GM18867 (cell line): ENCODE measurements around the gene CBFA2T2.
A peak's percentile ranks its signal among the peaks of the same experiment; 100 is the strongest.

ENCODE experiments used
- ATAC-seq: cut with Tn5 transposase; IDR thresholded peaks from one replicate; pipeline ENCODE4 v1.9.1; 2021; ENCODE audit warnings: mild to moderate bottlenecking, moderate library complexity; ENCODE audit not compliant: unreplicated experiment

Gene CBFA2T2

DNA sequence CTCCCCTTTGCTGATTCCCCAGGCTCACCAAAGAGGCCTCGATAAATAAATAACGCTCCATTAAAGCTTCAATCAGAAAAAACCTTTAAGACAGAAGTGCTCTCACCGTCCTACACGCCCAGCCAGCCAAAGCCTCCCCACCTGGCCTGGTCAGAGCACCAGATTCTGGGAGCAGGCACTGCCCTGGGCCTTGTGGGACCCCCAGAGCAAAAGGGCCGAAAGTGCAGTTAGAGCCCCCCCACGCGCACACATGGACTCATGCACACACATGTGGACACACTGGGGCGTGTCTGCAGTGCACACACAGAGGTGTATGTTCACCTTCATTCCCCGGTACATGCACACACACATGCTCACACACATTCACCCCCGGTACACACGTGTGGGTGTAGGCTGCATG lies 186.2 kb downstream of the CBFA2T2 start:
- ATAC-seq = no peak

DNA sequence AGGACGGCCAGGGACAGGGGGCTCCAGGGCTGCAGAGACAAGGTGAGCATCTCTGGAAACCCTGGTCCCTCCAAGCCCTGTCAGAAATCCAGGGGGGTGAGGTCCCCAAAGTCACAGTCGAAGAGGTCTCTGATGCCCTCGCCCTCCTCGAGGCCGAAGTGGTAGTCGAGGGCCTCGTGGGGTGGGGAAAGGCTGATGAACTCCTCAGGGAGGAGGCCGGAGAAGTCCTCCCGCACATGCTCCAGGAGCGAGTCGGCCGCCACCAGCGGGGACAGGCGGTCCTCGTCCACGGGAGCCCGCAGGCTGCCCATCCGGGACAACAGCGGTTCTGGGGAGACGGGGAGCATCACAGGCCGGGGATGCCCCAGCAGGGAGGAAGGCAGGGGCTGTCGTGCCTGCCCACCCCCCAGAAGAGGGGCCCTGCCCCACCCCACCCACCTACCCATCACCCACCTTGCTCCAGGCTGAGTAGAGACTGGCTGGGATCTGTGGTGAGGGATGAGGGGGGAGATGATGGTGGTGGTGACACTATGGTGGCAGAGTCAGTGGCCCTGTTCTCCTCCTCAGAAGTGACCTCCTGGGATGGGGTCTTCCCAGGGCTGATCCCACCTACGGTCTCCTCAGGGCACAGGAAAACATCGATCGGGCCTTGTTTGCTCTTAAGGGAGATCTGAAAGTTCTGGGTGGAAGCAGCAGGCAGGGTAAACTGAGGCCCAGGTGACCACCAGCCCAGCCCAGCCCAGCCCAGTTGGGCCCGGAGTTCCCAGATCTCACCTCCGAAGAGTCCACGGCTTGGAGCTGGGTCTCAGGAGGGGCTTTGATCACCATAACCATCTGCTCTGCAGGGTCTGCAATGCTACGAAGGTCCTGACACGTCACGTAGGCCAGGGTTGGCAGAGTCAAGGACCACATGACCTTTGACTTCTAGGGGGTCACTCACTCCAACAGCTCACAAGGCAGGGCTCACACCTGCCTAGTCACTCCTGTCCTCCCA lies 187.1 kb downstream of the CBFA2T2 start:
- ATAC-seq = no peak

DNA sequence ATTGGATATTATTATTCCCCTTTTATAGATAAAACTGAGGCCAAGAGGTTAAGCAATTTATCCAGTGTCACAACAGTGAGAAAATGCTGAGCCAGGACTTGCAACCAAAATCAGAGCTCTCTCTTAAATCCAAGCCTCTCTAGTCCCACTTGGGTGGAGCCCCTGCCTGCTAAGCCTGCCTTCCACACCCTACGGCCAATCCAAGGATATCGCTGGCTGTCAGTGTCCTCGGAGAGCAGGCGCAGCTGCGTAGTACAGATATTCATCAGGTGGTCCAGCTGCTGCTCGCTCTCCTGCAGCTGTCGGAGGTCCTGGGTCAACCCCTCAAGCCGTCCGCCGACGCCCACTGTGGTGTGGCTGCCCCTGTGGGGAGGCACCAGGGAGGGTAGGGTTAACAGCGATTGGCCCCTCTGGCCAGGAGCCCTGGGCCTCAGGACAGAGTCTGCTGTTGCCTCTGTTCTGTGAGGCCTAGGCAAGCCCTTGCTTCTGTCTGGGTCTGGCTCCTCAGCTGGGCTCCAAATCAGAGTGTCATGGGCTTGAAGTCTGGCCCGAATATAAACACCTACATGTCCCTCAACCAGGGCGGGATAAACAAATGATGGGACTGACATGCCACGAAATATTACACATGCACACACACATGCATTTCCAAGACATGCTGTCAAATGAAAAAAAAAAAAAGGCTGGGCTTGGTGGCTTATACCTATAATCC lies 188.3 kb downstream of the CBFA2T2 start:
- no peak for ATAC-seq

DNA sequence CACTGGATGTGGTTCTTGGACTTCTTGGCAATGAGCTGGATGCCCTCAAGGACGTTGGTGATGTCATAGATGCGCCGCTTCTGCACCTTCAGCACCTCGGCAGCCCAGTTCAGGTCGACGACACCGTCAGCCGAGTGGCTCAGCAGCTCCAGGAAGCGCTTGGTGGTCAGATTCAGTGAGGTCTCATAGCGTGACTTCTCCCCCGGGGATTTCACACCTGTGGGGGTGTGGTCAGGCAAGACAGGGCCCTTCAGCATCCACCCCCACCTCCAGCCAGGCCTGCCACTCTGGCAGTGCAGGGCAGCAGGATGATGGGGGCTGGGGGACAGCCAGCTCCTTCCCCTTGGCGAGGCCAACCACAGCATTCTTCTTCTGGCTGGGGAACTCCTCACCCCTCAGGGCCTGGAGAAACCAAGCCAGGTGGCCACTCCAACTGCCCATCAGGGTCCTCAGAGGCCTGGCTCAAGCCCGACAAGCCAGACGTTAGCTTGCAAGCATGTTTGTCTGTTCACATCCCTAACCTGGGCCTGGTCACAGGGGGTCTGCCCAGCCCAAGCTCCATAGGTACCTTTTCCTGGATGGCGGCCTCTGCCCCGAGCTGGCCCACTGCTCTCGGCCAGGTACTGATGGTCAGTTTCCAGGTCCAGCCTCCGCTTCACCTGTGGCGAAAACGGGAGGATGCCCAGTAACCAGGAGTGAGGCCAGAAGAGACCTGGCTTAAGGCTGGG lies 190.0 kb downstream of the CBFA2T2 start:
- ATAC-seq = peak; percentile 58

DNA sequence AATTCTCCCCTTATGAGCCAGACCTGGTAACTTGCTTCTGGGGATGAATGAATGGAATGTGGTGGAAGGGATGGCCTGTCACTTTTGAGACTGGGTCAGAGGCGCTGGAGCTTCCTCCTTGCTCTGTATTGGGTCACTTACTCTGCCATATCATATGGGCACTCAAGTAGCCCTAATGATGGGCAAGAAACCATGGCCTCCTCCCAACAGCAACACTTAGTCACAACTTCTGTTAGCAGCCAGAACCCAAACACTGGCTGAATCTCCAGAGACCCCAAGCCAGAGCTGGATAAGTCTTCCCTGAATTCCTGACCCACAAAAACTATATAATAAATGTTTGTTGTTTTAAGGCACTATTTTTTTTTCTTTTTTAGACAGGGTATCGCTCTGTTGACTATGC lies 190.8 kb downstream of the CBFA2T2 start:
- ATAC-seq = no peak

DNA sequence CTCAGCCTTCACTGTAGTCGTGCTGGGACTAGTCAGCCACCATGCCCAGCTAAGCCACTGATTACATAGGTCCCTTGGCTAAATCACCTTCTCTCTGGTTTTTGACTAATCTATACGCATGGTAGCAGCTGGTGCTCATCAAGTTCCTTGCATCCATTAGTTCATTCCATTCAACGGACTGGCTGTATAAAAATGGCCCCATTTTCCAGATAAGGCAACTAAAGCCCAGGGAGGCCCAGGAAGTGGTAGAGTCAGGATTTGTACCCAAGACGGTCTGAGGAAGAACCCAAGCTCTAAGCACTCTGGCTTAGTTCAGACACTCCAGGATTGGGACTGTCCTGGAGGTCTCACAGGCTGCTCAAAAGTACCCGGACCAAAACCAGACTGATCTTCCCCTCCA lies 191.4 kb downstream of the CBFA2T2 start:
- no peak for ATAC-seq

DNA sequence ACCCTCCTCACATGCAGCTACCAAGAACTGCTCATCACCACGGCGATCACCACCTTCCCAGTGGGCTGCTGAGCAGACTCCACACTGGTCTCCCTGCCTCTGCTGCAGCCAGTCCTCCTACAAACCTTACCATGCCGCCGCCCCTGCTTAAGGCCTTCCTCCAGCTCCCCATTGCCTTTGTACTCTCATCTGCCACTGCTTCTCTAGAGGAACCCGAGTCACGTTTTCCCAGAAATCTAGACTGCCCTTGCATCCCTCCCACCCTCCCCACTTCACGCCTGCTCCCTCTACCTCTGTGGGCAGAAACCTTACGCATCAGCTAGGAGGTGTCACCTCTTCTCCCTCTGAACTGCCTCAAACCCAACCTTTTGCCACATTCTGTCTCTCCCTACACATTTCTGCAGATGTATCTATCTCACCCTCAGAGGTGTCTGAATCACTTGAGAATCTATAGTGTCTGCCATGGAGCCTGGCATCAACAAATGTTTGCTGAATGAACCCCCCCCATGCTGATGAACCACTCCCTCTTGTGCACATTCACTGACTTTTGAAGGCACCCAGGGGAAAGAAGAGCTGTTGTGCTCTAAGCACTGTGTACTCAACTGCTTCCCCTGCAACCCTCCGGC lies 191.9 kb downstream of the CBFA2T2 start:
- ATAC-seq = no peak

DNA sequence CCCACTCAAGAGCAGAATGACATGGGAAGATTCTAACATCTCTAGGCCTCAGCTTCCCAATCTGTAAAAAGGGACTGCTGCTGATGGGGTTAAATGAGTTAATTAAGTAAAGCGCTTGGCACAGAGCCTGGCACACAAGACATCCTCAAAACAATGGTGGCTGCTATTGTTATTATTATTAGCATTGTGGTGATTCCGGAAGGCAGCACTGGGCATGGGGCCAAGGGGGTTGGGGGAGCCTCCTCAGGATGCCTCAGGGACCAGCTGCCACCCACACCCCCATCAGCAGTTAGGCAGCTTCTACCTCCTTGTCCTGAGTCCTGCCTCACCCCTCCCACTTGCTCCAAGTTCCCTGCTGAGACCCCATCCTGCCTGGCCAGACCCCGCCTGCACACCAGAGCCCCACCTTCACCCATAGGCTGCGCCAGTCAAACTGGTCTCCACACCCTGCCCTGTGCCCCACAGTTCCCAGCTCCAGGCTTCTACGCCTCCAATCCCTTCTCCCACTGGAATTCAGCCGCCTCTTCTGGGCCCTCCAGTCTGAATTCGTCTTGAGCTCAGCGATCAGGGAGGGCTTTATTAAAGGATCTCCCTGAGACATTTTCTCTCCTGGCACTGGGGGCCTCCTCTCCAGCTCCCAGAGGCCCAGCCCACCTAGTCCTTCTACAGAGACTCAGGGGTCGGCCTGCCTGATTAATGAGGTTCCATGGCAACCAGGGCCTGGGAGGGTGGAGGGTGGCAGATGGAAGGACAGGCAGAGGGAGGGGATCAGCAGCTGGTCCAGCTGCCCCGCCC lies 194.8 kb downstream of the CBFA2T2 start:
- no peak for ATAC-seq

DNA sequence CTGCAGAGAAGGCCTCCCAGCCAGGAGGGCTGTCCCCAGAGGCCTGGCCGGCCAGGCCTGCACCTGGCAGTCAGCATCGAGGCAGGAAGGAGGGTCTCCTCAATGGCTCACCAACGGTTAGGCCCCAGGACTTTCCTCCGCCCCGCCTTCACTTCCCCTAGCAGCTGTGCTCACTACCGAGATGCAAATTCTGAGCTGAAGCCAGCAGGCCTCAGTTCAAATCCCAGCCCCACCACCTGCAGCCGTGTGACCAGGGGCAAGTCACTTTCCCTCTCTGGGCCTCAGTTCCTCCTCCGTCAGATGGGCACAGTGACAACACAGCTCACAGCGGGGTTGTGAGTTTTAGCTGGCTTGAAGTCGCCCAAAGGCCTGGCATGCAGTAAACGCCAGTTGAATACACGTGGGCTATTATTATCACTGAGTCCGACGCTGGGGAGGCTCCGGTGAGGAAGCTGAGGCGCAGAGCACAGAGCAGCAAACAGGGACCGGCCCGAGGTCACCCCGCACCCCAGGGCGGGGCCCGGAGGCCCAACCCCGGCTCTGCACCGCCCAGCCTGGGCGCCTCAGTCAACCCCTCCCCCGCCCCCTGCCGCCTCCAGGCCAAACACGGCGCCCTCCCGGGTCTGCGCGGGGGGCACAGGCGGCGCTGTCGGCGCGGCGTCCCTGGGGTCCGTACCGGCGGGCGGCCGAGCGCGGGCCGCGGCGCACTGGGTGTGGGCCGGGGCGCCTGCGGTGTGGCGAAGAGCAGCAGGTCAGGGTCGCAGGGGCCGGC lies 195.6 kb downstream of the CBFA2T2 start:
- ATAC-seq = peak; percentile 38

DNA sequence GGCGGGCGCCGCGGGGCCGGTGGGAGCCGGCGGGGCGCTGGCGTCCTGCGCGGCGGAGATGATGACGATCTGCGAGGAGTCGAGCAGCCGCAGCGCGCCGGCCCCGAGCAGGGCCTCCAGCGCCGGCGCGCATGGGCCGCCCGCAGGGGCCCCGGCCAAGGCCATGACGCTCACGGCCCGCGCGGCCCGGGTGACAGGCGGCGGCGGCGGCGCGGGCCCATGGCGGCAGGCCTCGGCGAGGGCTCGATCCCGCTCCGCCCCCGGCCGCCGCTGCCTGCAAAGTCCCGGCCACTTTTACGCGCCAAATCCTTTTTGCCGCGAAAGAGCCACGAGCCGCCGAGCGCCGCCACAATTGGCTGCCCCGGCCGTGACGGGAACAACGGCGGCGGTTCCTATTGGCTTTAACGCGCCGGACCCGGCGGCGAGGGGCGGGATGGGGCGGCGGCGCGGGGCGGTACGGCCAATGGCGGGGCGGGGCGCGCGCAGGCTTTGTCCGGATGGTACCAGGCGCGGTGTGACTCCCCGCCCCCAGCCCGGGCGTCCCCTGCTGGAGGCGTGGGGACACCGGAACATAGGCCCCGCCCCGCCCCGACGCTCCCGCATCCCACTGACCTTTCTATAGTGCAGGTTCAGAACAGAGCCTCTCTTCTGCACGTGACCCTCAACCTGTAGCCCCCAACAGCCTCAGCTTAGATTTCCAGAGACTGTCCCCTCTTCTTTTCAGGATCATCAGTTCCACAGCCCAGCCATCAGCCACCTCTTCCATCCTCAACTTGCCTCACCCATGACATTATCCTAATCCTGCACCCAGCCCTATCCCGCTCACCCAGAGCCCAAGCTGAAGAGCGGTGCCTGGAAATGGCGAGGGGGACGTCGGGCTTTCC lies 196.4 kb downstream of the CBFA2T2 start, which contains the start of gene E2F1:
Gene E2F1, minus strand, starts transcription at position 286 of the 884 bp plus-strand sequence. Its CDS starts 121 bp downstream, at position 165.
- ATAC-seq = peak; percentile 84

DNA sequence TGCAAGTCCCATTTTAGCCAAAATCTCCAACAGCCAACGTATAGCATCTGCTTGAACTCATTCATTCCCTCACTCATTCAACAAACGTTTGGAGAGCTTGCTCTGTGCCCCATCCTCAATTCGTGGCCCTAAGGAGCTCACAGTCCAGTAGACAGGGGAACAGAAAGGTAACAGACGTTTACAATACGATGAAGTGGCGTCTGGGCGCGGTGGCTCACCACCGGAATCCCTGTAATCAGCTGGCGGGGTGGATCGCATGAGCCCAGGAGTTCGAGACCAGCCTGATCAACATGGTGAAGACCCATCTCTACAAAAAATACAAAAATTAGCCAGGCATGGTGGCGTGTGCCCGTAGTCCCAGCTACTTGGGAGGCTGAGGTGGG lies 197.1 kb downstream of the CBFA2T2 start:
- no peak for ATAC-seq

DNA sequence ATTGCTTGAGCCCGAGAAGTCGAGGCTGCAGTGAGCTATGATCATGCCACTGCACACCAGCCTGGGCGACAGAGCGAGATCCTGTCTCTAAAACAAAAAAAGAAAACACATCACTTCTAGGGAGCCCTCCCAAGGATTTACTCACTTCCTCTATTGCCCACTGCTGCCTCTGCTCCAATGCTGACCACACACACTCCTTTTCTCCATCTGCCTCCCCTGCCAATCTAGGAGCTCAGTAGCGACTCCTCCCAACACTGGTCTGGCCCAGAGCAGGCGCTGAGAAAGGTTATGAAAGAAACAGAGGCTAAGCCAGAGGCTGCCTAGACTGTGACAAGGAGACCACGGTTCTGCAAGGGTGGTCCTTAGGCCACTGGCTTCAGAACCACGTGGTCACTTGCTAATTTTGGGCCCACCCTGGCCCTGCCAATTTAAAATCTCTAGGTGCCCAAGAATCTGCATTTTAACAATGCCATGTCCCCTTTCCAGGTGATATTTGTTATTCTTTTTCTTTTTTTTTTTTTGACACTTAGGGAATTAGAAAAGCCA lies 197.5 kb downstream of the CBFA2T2 start:
- ATAC-seq = no peak

DNA sequence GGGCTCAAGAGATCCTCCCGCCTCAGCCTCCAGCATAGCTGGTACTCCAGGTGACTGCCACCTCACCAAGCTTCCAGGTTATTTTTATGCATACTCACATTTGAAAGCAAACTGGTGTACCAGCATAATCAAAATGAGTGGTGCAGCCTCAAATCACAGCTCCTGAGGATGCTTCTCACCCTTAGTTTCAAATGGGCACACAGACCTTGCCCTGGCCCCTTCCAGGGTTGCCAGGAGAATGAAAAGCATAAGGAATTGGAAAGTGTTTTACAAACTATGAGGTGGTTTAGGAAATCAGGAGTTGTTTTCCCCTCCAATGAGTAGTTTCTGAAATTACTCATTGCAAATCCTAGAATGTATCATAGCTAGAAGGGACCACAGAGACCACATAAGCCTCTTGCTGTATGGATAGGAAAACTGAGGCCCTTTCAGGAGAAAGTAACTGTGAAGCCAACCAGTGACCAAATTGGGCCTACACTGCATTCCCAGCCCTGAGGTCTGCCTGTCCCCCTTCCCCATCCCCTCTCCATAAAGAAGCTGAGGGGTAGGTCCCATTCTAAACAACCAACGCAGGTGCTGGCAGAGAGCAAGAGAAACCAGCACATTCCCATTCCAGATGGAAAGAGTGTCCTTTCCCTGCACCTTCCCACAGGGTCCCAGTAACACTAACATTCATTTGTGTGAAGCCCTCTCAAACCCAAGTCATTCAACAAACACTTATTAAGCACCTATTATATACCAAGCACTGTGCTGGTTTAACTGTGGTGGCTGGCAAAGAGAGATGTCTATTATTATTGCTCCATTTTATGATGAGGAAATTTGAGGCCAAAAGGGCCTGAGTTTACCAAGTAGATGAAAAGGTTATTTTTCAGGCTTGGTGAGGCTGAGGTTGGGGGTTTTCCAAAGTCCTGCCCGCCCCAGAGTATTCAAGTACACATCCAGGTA lies 198.4 kb downstream of the CBFA2T2 start:
- ATAC-seq = no peak

DNA sequence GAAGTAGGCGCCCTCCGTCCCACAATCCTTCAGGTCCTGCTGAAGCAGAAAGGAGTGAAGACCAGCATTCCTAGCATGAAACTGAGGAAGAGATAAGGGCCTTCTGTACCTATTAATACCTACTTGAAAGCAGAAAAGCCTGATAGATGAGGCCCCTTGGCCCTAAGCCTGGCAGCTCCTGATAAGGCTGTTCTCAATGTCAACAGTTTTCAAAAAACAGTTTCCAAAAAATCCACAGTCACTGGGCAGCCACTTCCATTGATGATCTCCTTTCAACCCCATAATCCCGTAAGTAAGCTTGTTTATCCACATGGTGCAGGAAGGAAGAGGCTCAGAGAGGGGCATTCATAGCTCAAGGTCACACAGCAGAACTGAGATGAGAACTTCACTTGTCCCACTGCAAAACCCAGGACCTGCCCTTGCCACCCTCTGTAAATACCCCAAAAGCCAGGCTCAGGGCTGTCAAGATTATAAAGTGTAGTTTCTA lies 199.1 kb downstream of the CBFA2T2 start:
- ATAC-seq = no peak

DNA sequence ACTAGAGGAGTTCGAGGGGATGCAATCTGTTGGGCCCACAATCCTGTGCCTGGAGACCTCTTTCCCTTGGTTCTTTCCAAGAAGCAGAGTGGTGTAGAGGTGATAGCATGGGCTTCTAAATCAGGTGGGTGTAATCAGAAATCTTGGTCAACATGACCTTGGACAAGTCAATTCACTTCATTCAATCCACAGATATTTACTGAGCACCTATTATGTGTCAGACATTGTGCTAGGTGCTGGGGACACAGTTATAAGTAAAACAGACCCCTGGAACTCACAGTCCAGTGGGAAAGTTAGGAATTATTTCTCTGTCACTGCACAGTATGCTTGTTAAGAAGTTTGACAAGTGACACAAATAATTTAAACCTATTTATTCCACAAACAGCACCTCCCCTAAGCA lies 199.6 kb downstream of the CBFA2T2 start:
- no peak for ATAC-seq

DNA sequence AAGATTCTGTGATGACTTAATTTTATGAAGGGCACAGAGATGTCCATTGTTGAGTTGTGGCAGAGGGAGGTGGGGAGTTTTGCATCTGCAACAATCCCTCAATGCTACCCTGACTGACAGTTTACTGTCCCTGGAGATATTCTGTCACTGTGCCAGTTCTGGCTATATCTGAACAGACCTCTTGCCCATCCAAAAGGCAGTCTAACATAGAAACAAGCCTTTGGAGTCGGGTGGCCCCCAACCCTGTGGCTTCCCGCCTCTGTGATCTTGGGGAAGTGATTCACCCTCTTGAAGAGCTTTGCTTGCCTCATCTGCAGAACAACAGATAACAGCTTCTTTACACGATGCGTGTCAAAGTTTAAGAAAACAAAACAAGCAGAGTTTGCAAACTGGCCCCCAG lies 200.1 kb downstream of the CBFA2T2 start:
- ATAC-seq = no peak

DNA sequence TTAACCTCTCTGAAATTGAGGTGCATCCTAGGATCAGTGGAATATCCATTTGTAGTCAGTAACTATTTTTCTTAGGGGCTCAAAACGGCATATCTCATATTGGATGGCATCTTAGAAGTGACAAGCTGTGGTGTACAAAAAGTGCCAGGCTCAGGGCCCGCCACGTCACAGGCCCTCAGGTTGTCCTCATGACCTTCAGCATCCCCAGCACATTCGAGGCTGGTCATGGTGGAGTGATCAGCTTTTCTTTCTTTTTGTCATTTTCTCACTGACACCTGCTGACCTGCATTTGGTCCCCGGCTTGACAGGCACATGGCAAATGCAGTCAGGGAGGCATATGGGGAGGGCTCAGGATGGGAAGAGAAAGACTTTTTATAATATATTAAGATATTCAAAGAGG lies 203.4 kb downstream of the CBFA2T2 start:
- no peak for ATAC-seq
